ENCODE results near the gene USP47. TPM values are rescaled to one million over a fixed set of nuclear protein-coding genes. Genes with fewer than 3 reads are reported as not detected.

The USP47 gene
- polyA plus RNA-seq, 2 of the 4 experiments (the other 2 are of a cell fraction), result 31.0 to 32.8 TPM

DNA sequence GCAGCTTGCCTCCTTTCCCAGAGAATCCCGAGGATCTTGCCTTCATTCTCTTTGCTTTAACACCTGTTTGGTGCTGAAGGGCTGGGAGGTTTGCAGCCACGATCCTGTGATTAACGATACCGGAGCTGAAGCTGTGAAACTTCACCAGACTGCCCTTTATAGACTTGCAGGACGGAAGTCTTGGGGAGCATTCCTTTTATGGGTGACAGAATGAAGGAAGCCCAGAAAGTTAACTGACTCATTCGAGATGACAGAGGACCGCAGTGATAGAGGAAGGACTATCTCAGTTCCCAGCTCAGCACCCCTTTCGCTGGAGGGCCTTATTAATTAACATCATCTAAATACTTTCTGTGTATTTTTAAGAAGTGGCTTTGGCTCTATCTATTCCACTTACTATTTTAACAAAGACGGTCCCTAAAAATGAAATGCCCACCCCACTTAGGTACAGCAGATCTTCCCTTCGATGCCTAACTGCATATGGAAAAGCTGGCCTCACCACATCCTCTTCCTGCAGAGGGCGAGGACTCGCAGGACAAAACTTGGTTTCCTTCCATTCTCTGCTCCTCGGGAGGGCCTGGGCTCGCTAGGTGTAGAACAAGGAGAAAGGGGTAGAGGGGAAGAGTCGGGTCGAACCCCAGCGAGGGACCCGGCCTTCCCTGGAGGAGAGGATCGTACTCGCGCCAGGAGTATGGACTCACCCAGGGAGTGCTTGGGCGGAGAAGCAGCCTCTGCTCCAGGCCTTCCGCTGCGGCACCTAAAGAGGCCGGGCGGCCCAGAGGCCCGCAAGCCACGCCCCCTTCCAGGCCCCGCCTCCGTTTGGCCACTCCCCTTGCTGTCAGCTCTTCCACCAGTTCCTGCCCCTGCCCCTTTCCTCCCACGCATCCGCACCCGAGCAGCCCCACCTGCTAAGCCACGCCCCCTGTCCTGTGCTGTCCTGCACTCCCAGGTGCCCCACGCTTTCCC lies 30.7 kb upstream of the USP47 start:
- no peak for FAIRE-seq

DNA sequence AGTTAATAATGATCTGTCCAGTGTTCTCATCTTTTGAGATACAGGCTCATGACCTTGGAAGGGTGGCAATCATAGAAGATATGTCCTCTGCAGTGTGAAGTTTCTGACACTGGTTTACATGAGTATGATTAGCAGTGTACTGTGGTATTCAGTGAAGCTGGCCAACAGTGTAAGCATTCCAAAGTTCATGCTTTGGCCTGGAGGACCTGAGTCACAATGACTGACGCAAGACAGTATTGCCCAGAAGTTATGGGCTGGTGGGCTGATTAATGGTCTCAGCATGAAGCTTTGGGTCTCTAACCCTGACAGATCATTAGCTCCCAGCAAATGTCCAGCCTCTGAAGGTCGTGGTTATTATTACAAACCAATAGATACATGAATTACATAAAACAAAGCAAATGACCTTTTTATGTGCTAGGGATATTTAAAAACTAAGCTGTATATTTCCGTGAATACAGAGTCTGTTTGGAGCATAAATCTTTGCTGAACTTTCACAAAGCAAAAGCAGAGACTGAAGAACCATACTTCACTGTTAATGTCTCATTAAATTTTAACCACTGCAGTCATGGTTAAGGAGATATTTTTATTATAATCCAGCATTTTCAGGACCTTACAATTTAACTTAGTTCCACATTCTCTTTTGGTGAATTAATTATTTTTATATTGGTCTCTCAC lies 28.3 kb upstream of the USP47 start:
- Histone ChIP-seq H3K4me1 (peaks cover 35% of the 10 kb centered on the region), H3K9me3 (no peaks in the 10 kb centered on the region), H3K4me2 (peak overlapping the region; percentile 66), H3K27ac (peak overlapping the region; percentile 78 to 89), H3K4me3 (no peak overlapping the region)
- CTCF ChIA-PET, result interaction anchor here (0.6 to 2.1 kb wide), 6 partner anchors 15 to 787 kb away, joined by 3 to 17 read pairs (median 4); no protein-coding TSS in a partner anchor
- ATAC-seq (peak; percentile 99), FAIRE-seq (peak; percentile 61), DNase-seq (ENCODE audit: low read depth in 1 of 2, low spot score in 1 of 2) (peak; percentile 45 to 87)
- 7% methylated on average over 3 of the region's 3 CpGs for WGBS (ENCODE audit: missing lambda C conversion rate)
- POLR2A ChIA-PET, result interaction anchor here (1.0 to 1.7 kb wide), 2 partner anchors 28 to 1005 kb away, joined by 3 to 9 read pairs; partner anchors contain the start of genes EIF4G2 and USP47
- TF ChIP-seq SREBF2 (IDR thresholded peaks at IDR 0.05), result no peak
- TF ChIP-seq HOXB13 (CRISPR knock-in tag; IDR thresholded peaks at IDR 0.05; ENCODE audit: low read depth), result no peak
- no peak for TF ChIP-seq MAFK (IDR thresholded peaks at IDR 0.05; ENCODE audit: partially characterized antibody)
- peak; percentile 32; the same call in 1 of the 2 replicates for TF ChIP-seq GATA3 (IDR thresholded peaks at IDR 0.05; ENCODE audit: borderline replicate concordance)
- TF ChIP-seq PHF8 (IDR thresholded peaks at IDR 0.05; ENCODE audit: borderline replicate concordance, low read depth), result no peak
- TF ChIP-seq, protein P1, sequence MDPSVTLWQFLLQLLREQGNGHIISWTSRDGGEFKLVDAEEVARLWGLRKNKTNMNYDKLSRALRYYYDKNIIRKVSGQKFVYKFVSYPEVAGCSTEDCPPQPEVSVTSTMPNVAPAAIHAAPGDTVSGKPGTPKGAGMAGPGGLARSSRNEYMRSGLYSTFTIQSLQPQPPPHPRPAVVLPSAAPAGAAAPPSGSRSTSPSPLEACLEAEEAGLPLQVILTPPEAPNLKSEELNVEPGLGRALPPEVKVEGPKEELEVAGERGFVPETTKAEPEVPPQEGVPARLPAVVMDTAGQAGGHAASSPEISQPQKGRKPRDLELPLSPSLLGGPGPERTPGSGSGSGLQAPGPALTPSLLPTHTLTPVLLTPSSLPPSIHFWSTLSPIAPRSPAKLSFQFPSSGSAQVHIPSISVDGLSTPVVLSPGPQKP (IDR thresholded peaks at IDR 0.05; ENCODE audit: low read depth, low read length), result no peak
- TF ChIP-seq, protein P2, sequence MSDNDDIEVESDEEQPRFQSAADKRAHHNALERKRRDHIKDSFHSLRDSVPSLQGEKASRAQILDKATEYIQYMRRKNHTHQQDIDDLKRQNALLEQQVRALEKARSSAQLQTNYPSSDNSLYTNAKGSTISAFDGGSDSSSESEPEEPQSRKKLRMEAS (IDR thresholded peaks at IDR 0.05), result 0 out of 2 replicates have a peak, but pooled peaks have one; percentile 47
- no peak for TF ChIP-seq HOXA7 (CRISPR knock-in tag; IDR thresholded peaks at IDR 0.05)
- TF ChIP-seq FOSL2 (IDR thresholded peaks at IDR 0.05), result peak; percentile 53; the same call in 1 of the 2 replicates
- peak; percentile 85 for TF ChIP-seq FOSL2 (CRISPR knock-in tag; IDR thresholded peaks at IDR 0.05)
- TF ChIP-seq EP300 (IDR thresholded peaks at IDR 0.05), result peak in 1 of 2 experiments; percentile 39; a peak in 1 of 5 replicates
- TF ChIP-seq NFE2L2 (conservative IDR thresholded peaks at IDR 0.05; ENCODE audit: low read length), result peak; percentile 46; the same call in 1 of the 2 replicates
- no peak for TF ChIP-seq TFCP2L1 (CRISPR knock-in tag; IDR thresholded peaks at IDR 0.05)
- TF ChIP-seq RFX5 (IDR thresholded peaks at IDR 0.05), result no peak
- TF ChIP-seq BHLHE40 (IDR thresholded peaks at IDR 0.05; ENCODE audit: low read depth, low read length), result no peak
- no peak for TF ChIP-seq EHF (CRISPR knock-in tag; IDR thresholded peaks at IDR 0.05)
- TF ChIP-seq, protein P3, sequence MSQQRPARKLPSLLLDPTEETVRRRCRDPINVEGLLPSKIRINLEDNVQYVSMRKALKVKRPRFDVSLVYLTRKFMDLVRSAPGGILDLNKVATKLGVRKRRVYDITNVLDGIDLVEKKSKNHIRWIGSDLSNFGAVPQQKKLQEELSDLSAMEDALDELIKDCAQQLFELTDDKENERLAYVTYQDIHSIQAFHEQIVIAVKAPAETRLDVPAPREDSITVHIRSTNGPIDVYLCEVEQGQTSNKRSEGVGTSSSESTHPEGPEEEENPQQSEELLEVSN (IDR thresholded peaks at IDR 0.05; ENCODE audit: borderline replicate concordance, low read depth), result no peak
- TF ChIP-seq HEYL (CRISPR knock-in tag; IDR thresholded peaks at IDR 0.05), result no peak
- peak; percentile 56; a peak in 2 of 5 replicates for TF ChIP-seq JUN (IDR thresholded peaks at IDR 0.05)
- TF ChIP-seq CBX8 (IDR thresholded peaks at IDR 0.05), result no peak
- no peak for TF ChIP-seq RAD21 (conservative IDR thresholded peaks at IDR 0.05 in 1 of 2, IDR thresholded peaks at IDR 0.05 in 1 of 2)
- TF ChIP-seq FOSB (CRISPR knock-in tag; IDR thresholded peaks at IDR 0.05), result no peak
- TF ChIP-seq, protein P4, sequence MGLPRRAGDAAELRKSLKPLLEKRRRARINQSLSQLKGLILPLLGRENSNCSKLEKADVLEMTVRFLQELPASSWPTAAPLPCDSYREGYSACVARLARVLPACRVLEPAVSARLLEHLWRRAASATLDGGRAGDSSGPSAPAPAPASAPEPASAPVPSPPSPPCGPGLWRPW (IDR thresholded peaks at IDR 0.05), result no peak
- TF ChIP-seq ESRRA (IDR thresholded peaks at IDR 0.05; ENCODE audit: borderline replicate concordance, low read length), result peak; percentile 79; the same call in 1 of the 2 replicates
- TF ChIP-seq POLR2A (IDR thresholded peaks at IDR 0.05; ENCODE audit: low read length), result no peak
- no peak for TF ChIP-seq KDM5A (IDR thresholded peaks at IDR 0.05)
- TF ChIP-seq ZSCAN20 (CRISPR knock-in tag; IDR thresholded peaks at IDR 0.05), result no peak
- peak; percentile 51 to 86; a peak in 3 of 4 replicates for TF ChIP-seq CEBPB (IDR thresholded peaks at IDR 0.05)

More for the DNA sequence above, 30.7 kb upstream of the USP47 start:
- peaks cover 26% of the 10 kb centered on the region for H3K4me1 ChIP-seq
- H3K4me3 ChIP-seq, result no peak overlapping the region
- ATAC-seq (no peak), DNase-seq (ENCODE audit: low read depth in 1 of 2, low spot score in 1 of 2) (no peak)
- no peaks in the 10 kb centered on the region for H3K9me3 ChIP-seq
- H3K27ac ChIP-seq, result peak overlapping the region in 1 of 2 experiments; percentile 17; a peak in 2 of 6 replicates
- no peak overlapping the region for H3K4me2 ChIP-seq
- POLR2A ChIA-PET, result interaction anchor here (0.7 to 1.3 kb wide), 2 partner anchors 30 to 31 kb away, joined by 3 read pairs; partner anchors contain the start of gene USP47
- 81% methylated on average over 35 of the region's 35 CpGs for WGBS (ENCODE audit: missing lambda C conversion rate)
- CTCF ChIA-PET, result interaction anchor here (0.7 to 3.0 kb wide), 5 partner anchors 12 to 470 kb away, joined by 3 to 14 read pairs (median 8); no protein-coding TSS in a partner anchor
- TF ChIP-seq FOSL2 (IDR thresholded peaks at IDR 0.05), result no peak
- TF ChIP-seq FOSL2 (CRISPR knock-in tag; IDR thresholded peaks at IDR 0.05), result no peak
- TF ChIP-seq, protein P4 (IDR thresholded peaks at IDR 0.05), result no peak
- TF ChIP-seq SREBF2 (IDR thresholded peaks at IDR 0.05), result no peak
- no peak for TF ChIP-seq FOXS1 (CRISPR knock-in tag; IDR thresholded peaks at IDR 0.05)
- no peak for TF ChIP-seq RCOR1 (IDR thresholded peaks at IDR 0.05; ENCODE audit: low read depth, low read length)
- TF ChIP-seq KDM5A (IDR thresholded peaks at IDR 0.05), result no peak
- no peak for TF ChIP-seq MAFK (IDR thresholded peaks at IDR 0.05; ENCODE audit: partially characterized antibody)
- TF ChIP-seq POLR2AphosphoS2 (conservative IDR thresholded peaks at IDR 0.05; ENCODE audit: low read length), result no peak
- no peak for TF ChIP-seq TFCP2L1 (CRISPR knock-in tag; IDR thresholded peaks at IDR 0.05)
- TF ChIP-seq PHF8 (IDR thresholded peaks at IDR 0.05; ENCODE audit: borderline replicate concordance, low read depth), result no peak
- no peak for TF ChIP-seq MAZ (IDR thresholded peaks at IDR 0.05; ENCODE audit: borderline replicate concordance, low read depth, low read length)
- no peak for TF ChIP-seq ZNF302 (CRISPR knock-in tag; IDR thresholded peaks at IDR 0.05)
- TF ChIP-seq HOXA7 (CRISPR knock-in tag; IDR thresholded peaks at IDR 0.05), result no peak
- TF ChIP-seq NFE2L2 (conservative IDR thresholded peaks at IDR 0.05; ENCODE audit: low read length), result no peak
- TF ChIP-seq ZC3H11A (IDR thresholded peaks at IDR 0.05), result no peak
- no peak for TF ChIP-seq HDAC2 (IDR thresholded peaks at IDR 0.05)
- no peak for TF ChIP-seq HOXB13 (CRISPR knock-in tag; IDR thresholded peaks at IDR 0.05; ENCODE audit: low read depth)
- TF ChIP-seq ZSCAN20 (CRISPR knock-in tag; IDR thresholded peaks at IDR 0.05), result no peak
- TF ChIP-seq RAD21 (conservative IDR thresholded peaks at IDR 0.05 in 1 of 2, IDR thresholded peaks at IDR 0.05 in 1 of 2), result no peak
- no peak for TF ChIP-seq BHLHE40 (IDR thresholded peaks at IDR 0.05; ENCODE audit: low read depth, low read length)
